Measurements from ENCODE around the gene ATXN7L2.

DNA sequence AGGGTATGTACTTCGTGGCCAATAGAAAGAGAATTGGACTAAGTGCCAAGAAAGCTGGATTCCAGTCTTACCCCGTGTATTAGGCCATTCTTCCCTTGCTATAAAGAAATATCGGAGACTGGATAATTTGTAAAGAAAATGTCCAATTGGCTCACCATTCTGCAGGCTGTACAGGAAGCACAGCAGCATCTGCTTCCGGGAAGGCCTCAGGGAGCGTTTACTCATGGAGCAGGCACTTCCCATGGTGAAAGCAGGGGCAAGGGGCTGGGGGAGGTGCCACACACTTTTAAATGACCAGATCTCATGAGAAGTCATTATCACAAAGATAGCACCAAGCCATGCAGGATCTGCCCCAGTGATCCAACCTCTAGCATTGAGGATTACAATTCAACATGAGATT is 33.6 kb downstream of the ATXN7L2 start:
- no peak for TF ChIP-seq POLR2AphosphoS5 (IDR thresholded peaks at IDR 0.05; ENCODE audit: low read depth, low read length)
- TF ChIP-seq, protein P1, sequence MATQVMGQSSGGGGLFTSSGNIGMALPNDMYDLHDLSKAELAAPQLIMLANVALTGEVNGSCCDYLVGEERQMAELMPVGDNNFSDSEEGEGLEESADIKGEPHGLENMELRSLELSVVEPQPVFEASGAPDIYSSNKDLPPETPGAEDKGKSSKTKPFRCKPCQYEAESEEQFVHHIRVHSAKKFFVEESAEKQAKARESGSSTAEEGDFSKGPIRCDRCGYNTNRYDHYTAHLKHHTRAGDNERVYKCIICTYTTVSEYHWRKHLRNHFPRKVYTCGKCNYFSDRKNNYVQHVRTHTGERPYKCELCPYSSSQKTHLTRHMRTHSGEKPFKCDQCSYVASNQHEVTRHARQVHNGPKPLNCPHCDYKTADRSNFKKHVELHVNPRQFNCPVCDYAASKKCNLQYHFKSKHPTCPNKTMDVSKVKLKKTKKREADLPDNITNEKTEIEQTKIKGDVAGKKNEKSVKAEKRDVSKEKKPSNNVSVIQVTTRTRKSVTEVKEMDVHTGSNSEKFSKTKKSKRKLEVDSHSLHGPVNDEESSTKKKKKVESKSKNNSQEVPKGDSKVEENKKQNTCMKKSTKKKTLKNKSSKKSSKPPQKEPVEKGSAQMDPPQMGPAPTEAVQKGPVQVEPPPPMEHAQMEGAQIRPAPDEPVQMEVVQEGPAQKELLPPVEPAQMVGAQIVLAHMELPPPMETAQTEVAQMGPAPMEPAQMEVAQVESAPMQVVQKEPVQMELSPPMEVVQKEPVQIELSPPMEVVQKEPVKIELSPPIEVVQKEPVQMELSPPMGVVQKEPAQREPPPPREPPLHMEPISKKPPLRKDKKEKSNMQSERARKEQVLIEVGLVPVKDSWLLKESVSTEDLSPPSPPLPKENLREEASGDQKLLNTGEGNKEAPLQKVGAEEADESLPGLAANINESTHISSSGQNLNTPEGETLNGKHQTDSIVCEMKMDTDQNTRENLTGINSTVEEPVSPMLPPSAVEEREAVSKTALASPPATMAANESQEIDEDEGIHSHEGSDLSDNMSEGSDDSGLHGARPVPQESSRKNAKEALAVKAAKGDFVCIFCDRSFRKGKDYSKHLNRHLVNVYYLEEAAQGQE (IDR thresholded peaks at IDR 0.05; ENCODE audit: insufficient read depth in 1 of 2, low read depth in 2 of 2, low read length in 2 of 2): no peak
